Islet precursor cell (in vitro differentiated cells): ENCODE measurements around the gene IPPK.
A peak's percentile ranks its signal among the peaks of the same experiment; 100 is the strongest.
"Not testable (repeated sequence)": the region's sequence is repeated elsewhere in the genome, so short reads cannot be mapped to it uniquely, and the experiment has no call there.

Source experiments
- DNase-seq: peaks from one replicate; pipeline ENCODE4 v3.0.0-alpha.2; 2018

The IPPK gene

GRCh38 chr9:92612816-92613215 is 57.1 kb downstream of the IPPK start:
- no peak for DNase-seq

GRCh38 chr9:92612292-92612691 is 57.6 kb downstream of the IPPK start:
- no peak for DNase-seq

GRCh38 chr9:92611621-92612285 is 58.2 kb downstream of the IPPK start:
- DNase-seq, result no peak

GRCh38 chr9:92610470-92611420 is 59.2 kb downstream of the IPPK start:
- DNase-seq, result no peak

GRCh38 chr9:92608909-92609445 is 61.0 kb downstream of the IPPK start:
- DNase-seq, result no peak

GRCh38 chr9:92608241-92608908 is 61.6 kb downstream of the IPPK start:
- no peak for DNase-seq

GRCh38 chr9:92607773-92608172 is 62.2 kb downstream of the IPPK start:
- no peak for DNase-seq

- no peak for DNase-seq
These were observed 62.8 kb downstream of the IPPK start for GRCh38 chr9:92607088-92607487.

GRCh38 chr9:92605224-92605623 is 64.7 kb downstream of the IPPK start:
- DNase-seq, result no peak

- no peak for DNase-seq
These were observed 65.9 kb downstream of the IPPK start for GRCh38 chr9:92603990-92604389.

GRCh38 chr9:92603100-92603499 is 66.8 kb downstream of the IPPK start:
- no peak for DNase-seq

GRCh38 chr9:92602413-92602812 is 67.5 kb downstream of the IPPK start:
- no peak for DNase-seq

GRCh38 chr9:92601451-92601850 is 68.5 kb downstream of the IPPK start:
- no peak for DNase-seq

- peak; percentile 73 for DNase-seq
These were observed 69.3 kb downstream of the IPPK start for GRCh38 chr9:92600462-92601261.

GRCh38 chr9:92599938-92600461 is 69.9 kb downstream of the IPPK start:
- no peak for DNase-seq

GRCh38 chr9:92598382-92598781 is 71.5 kb downstream of the IPPK start:
- no peak for DNase-seq

GRCh38 chr9:92595930-92596329 is 74.0 kb downstream of the IPPK start:
- no peak for DNase-seq

GRCh38 chr9:92595075-92595474 is 74.9 kb downstream of the IPPK start:
- DNase-seq, result not testable (repeated sequence)

- no peak for DNase-seq
These were observed 76.7 kb downstream of the IPPK start for GRCh38 chr9:92592946-92593861.

GRCh38 chr9:92592537-92592936 is 77.4 kb downstream of the IPPK start:
- DNase-seq, result no peak

GRCh38 chr9:92590377-92590776 is 79.6 kb downstream of the IPPK start:
- DNase-seq, result no peak
